Left ventricle myocardium superior (tissue), 1 donor: ENCODE data around the gene GTF2A1L. TPM values are rescaled to one million over a fixed set of nuclear protein-coding genes. Genes with fewer than 3 reads are reported as not detected.

Source experiments
- ATAC-seq: fragments of 200-7000 bp; cut with Tn5 transposase; one replicate; pipeline ENCODE4 v1.9.1; 2020; ENCODE audit warnings: mild to moderate bottlenecking, moderate library complexity
- DNase-seq: peaks from one replicate; pipeline ENCODE4 v3.0.0-alpha.2; 2020
- intact Hi-C: fragments of 100-400 bp; cut with micrococcal nuclease; formaldehyde crosslinking; loops from one replicate; pipeline ENCODE4 v1.11.0; 2022
- total RNA-seq: library from RNA; stranded (reverse); fragmentation: NEBNext Ultra II Directional; extraction: Animal tissue kit (Norgen Biotek cat#: 25700); gene quantifications from one replicate; pipeline ENCODE4 v1.2.1, GENCODE V29; 2021
- donor health status: DM: no; HTN: yes; CAD: no; lungs with severe emphysema.

Gene GTF2A1L
- total RNA-seq, 1 donor from 2014 or later = not detected

- peak; percentile 68 for ATAC-seq
- no peak for DNase-seq
Observed at GRCh38 chr2:48724278-48724677, 106.6 kb downstream of the GTF2A1L start.

GRCh38 chr2:48725696-48726494 is 108.2 kb downstream of the GTF2A1L start:
- no peak for DNase-seq
- ATAC-seq = no peak
- intact Hi-C loops = no loop called here

More at GRCh38 chr2:48724278-48724677, 106.6 kb downstream of the GTF2A1L start:
- intact Hi-C loops = no loop called here

- intact Hi-C loops = no loop called here
- no peak for ATAC-seq
- no peak for DNase-seq
Observed at GRCh38 chr2:48727560-48727959, 109.9 kb downstream of the GTF2A1L start.

GRCh38 chr2:48728295-48728694 is 110.6 kb downstream of the GTF2A1L start:
- ATAC-seq = peak; percentile 83
- intact Hi-C loops = no loop called here
- no peak for DNase-seq

GRCh38 chr2:48728840-48729239 is 111.2 kb downstream of the GTF2A1L start:
- DNase-seq (no peak), ATAC-seq (no peak)
- intact Hi-C loops = no loop called here

Other genes starting within 250 kb of the GTF2A1L start
- 9.9 TPM for gene PPP1R21, start 177.1 kb upstream of the GTF2A1L start, total RNA-seq
- gene STON1, start 87.7 kb upstream of the GTF2A1L start, total RNA-seq = 6.7 TPM
- gene LHCGR, start 137.9 kb downstream of the GTF2A1L start, total RNA-seq = 0.10 TPM